GM21529 (cell line): ENCODE measurements around the gene ALDH16A1.
A peak's percentile ranks its signal among the peaks of the same experiment; 100 is the strongest.

Experiments
- ATAC-seq: cut with Tn5 transposase; IDR thresholded peaks from one replicate; pipeline ENCODE4 v1.9.1; 2021; ENCODE audit not compliant: unreplicated experiment

The ALDH16A1 gene

DNA sequence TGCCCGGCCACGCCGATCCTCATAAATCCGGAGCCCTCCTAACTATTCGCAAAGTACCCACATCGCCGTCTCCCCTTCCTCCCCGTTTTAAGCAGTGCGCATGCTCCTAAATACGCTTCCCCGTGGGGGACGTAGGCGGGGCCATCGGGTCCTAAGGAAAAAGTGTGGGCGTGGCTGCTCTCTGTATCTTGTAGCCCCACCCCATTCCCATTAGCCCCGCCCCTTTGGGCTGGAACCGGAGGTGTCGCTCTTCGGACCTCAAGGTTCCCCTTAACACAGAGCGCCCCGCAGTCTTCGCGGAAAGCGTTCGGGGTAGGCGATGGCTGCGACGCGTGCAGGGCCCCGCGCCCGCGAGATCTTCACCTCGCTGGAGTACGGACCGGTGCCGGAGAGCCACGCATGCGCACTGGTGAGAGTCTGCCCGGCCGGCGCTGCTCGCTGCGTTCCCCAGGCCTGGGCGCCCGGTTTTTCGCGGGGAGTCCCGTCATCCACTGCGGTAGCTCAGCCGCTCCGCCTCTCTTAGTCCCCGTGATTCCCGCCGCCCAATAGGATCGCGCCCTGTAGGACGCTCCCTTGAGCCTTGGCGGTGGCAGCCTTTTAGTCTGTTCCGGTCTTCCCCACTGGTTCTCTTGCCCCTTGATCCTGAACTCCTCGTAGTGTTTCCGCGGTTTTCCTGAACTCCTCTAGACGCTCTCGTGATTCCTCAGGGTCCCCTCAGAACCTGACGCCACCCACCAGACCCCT is at the start of gene ALDH16A1:
ALDH16A1 (plus strand) TSS at position 213 of the 744 bp plus-strand sequence; CDS start at position 320, 107 bp downstream.
- ATAC-seq: peak; percentile 80

DNA sequence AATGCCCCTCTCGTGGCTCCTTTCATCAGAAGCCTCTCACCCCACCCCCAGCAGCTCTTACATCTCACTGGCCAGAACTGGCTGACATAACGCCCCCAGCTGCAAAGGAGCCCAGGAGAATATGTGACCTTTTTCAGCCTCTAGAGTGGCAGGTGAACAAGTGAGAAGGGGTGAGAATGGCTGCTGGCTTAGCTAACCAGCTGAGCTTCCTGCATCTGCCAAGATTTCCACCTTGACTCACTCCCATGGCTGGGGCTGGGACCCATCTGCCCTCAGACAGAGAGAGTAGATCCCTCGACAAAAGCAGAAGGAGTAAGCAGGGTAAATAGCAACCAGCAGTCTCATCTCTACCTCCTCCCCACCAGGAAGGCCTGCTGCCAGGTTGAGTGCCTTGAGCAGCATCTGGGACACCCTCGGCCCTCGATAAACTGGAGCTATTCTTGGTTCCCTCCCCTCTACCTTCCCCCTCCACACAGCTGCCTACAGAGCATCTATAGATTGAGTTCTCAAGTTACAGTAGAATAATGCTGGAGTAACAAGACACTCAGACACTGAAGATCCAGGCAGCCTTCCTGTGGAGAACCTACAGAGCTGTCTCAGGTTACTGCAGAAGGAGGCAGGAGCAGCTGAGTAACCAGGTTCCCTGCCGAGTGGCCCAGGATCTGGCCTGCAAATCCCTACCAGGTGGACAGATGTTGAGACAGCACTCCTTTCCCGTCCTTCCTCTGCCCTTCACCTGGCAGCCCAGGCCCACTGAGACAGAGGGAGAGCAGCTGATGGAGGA is 49.4 kb upstream of the ALDH16A1 start:
- no peak for ATAC-seq

DNA sequence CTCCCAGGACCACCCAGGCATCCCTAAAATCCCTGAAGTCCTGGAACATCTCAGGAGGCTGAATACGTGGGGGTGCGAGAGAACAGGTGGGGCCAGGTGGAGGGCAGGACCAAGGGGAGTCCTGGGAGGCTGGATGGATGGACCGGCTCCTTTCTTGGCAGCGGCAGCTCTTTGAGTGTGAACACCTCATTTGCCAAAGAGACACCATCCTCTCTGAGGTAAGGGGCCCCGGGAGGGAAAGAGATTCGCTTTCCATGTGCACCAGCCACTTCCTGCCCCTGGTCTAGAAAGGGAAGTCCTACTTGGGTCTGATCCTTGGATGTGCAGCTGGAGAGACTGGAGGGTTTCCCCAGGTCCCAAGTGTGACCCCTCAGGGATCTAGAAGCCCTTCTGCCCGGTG is 45.9 kb upstream of the ALDH16A1 start:
- ATAC-seq: no peak

DNA sequence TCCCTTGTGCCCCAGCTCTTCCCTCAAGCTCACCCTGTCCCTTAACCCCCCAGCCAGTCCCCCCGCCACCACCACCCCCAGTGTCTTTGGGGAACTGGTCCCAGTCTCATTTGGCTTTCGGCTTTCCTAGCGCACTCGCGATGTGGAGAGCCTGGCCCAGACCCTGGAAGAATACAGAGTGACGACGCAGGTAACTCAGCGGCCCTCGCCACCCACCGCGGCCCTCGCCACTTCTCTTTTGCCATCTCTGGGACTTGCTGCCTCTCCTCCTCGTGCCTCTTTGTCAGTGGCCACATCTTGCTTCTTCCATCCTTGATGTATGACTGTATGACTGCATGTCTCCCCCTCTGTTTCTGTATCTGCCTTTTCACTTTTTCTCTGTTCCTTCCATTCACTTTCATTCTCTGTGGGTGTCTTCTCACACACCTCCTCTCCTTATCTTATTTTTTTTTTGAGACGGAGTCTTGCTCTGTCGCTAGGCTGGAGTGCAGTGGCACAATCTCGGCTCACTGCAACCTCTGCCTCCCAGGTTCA is 45.5 kb upstream of the ALDH16A1 start:
- no peak for ATAC-seq

DNA sequence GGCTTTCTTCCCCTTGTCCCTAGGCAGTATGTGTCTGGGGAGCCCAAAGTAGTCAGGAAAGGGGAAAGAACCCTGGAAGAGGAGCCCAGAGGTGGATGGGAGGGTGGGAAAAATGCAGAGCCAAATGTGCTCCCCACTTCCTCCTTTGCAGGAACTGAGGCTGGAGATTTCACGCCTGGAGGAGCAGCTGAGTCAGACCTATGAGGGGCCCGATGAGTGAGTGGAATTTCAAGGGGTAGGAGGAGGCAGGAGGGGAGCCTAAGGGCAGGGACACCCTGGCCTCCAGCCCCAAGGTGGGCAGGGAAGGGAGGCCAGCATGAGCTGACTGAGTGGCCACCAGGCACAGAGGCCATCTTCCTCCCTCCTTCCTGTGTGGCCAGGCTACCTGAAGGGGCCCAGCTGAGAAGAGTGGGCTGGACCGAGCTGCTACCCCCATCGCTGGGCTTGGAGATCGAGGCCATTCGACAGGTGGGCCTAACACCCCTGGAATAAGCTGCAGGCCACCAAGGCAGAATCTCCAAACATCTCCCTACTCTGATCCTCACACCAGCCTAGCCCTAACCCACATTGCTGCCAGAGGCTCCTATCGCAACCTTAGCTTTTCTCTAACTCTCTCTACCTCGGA is 44.1 kb upstream of the ALDH16A1 start:
- no peak for ATAC-seq

DNA sequence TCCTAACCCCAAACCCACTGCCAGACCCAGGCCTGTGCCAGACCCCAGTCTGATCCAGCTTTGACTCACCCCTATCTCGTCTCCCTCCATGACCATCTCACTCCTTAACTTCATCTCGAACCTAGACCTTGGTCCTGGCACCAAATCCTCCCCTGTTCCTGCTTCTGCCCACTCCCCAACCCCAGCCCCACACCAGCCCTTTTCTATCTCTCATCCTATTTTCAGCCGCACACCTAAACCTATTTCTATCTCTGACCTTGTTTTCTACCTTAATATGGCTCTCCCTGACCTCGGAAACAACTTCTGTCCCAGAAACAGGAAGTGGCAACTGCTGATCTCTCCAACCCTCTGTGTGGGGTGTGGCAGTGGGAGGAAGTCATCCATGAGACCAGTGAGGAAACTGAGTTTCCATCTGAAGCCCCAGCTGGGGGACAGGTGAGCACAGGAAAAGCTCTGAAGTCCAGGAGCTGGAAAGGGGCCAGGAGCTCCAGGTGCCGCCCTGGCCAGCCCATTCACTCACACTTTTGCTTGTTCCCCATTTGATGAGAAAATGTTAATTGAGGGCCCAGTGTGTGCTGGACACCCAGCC is 43.5 kb upstream of the ALDH16A1 start:
- ATAC-seq: no peak

DNA sequence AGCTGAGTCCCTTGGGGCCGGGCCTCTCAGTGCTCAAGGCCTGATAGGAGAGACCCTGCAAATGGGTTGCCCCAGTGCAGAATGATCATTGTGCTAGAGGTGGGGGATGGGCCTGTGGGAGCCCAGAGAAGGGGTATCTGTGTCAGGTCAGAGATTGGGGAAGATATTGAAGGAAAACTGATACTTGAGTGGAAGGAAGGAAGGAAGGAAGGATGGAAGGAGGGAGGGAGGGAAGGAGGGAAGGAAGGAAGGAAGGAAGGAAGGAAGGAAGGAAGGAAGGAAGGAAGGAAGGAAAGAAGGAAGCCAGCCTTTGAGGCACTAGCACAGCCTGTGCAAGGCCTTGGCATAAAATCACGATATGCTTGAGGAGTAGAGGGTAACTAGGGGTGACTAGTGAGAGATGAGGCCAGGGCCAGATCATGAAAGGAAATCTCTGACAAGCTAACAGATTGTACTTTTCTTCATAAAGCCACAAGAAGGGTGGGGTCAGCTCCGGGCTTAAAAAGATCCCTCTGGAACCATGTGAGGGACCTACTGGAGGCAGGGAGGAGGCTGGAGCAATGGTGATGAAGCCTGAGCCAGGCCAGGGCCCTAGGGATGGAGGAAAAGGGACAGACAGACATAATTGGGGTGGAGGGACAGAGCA is 41.2 kb upstream of the ALDH16A1 start:
- ATAC-seq: no peak

DNA sequence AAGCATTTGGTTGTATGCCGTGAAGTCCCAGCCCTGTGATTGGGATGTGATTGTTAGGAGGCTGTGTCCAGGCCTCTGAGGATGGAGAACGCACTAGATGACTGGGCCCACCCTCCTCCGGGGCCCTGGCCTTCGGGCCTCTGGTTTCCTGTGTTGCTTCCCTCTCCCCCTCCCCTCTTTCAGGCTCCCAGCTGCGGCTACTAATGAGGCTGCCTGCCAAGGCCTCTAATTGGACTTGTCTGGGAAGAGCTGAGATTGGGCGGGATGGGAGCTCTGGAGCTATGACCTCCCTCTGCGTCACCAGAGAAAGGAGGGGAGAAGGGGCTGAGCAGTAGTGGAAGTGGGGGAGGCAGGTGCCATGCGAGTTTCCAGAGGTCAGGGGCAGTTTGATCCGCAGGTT is 39.7 kb upstream of the ALDH16A1 start:
- ATAC-seq: no peak

DNA sequence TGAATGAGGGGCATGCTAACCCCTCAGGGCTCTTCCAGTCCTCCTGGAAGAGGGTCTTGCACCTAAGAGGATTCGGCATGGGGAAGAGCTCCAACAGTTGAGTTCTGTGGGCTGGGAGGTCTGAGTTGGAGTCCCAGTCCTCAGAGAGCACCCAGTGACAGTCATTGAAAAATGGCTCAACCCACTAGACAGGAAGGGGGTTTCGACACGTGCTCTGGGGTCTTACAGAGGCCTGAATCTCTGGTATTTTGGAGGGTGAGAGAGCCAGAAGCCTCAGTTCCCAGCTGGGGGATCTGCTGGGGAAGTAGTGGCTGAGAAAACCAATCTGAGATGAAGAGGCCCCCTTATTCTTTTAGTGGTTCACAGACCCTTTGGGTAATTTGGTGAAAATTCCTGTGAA is 38.8 kb upstream of the ALDH16A1 start:
- ATAC-seq: no peak

DNA sequence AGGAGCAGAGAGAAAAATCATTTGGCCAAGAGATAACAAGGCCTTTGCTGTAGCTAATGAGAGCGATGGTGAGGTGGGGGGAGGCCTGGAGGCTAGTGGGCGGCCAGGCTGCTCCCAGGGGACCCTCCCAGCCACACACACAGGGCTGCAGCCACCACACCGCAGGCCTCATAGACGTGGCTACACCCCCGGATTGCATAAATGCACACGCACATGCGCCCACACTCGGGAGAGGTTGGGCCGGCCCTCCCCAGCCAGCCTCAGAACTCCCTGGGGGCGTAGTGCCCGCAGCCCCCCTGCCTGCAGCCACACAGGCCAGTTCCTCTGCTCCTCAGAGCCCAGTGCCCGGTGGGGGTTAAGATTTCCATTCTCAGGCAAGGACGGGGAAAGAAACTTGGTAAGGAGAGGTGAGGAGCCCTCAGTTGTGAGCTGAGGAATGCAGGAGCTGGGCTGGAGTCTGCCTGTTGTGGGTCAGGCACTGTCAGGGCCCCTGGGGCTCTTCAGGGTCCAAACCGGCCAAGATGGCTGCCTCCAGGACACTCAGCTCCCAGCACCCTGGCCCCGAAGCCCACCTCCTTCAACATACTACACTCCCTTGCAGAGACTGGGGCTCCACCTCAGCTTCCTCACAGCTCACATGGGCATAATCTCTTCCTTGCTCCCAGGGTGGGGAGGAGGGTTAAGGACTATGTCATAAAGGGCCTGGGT is 37.8 kb upstream of the ALDH16A1 start:
- no peak for ATAC-seq

DNA sequence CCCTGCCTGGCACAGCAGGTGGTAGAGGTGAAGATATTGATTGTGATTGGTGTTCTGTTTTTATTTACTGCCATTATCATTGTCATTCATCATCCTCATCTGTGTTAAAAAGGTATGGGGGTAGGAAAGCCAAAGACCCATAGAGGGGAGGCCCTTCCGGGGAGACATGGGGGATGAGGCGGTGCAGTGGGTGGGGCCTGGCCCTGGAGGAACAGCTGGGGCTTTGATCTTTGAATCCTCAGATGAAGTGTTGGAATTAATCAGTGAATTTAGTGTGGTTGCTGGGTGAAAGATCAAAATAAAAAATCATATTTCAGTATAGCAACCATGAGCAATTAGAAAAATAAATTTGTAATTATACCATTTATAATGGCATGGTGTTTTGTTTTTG is 37.2 kb upstream of the ALDH16A1 start:
- no peak for ATAC-seq

DNA sequence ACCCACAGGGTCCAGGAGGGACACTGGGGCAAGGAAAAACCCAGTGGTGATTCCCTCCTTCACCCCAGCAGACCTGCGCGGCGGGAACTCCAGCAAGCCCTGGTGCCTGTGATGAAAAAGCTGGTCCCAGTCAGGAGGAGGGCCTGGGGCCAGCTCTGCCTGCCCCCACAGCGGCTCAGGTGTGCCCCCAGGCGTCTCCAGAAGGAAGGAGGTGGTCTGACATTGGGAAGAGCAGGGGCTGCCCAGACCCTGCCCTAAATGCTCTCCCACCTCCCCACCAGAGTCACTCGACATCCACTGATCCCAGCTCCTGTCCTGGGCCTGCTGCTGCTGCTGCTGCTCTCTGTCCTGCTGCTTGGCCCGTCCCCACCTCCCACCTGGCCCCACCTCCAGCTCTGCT is 35.9 kb upstream of the ALDH16A1 start:
- ATAC-seq: no peak

DNA sequence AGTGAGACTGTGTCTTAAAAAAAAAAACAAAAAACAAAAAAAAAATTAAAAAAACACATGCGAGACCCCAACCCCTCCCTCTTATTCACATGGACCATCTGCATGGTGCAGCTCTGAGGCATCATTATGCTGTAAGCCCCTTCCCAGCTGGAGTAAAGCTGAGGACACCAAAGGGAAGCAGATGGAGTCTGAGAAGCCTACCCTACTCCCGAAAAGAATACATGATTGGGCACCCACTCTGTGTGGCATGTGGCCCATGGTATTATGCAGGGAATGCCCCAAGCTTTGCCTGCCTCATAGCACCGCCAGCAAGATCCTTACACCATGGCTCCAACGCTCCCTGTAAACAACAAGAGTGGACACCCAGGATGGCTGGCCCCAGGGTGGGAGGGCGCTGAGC is 34.5 kb upstream of the ALDH16A1 start:
- no peak for ATAC-seq

DNA sequence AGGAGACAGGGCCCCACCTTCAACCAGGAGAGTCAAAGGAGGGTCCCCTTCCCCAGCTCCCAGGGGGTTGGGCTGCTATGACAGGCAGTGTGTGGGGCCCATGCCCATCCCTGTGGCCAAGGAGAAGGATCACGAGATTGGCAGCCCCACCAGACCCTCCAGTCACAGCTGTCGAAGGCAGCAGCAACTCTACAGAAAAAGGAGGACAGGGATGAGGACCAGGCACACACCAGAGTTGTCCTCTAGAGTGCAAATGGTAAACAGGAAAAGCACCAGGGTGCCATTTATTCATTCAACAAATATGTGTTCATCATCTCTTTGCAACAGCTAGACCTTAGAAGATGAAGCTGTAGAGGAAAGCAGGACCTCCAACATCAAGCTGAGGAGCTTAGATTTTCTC is 33.9 kb upstream of the ALDH16A1 start:
- no peak for ATAC-seq

DNA sequence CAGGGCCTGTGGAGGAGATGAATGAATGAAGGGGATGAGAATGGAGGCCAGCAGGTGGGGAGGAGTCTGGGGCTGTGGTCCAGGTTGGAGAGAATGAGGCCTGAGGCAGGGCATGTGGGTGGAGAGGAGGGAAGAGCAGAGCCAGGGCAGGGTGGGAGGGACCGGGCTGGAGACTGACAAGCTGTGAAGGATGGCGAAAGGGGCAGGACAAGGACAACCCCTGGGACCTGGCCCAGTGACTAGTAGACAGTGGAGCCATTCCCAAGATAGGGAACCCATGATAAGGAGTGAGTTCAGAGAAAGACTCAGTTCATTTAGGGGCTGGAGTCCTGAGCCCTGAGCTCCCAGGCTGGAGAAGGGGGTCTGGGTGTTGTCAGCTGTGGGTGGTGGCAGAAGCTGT is 32.8 kb upstream of the ALDH16A1 start:
- no peak for ATAC-seq

DNA sequence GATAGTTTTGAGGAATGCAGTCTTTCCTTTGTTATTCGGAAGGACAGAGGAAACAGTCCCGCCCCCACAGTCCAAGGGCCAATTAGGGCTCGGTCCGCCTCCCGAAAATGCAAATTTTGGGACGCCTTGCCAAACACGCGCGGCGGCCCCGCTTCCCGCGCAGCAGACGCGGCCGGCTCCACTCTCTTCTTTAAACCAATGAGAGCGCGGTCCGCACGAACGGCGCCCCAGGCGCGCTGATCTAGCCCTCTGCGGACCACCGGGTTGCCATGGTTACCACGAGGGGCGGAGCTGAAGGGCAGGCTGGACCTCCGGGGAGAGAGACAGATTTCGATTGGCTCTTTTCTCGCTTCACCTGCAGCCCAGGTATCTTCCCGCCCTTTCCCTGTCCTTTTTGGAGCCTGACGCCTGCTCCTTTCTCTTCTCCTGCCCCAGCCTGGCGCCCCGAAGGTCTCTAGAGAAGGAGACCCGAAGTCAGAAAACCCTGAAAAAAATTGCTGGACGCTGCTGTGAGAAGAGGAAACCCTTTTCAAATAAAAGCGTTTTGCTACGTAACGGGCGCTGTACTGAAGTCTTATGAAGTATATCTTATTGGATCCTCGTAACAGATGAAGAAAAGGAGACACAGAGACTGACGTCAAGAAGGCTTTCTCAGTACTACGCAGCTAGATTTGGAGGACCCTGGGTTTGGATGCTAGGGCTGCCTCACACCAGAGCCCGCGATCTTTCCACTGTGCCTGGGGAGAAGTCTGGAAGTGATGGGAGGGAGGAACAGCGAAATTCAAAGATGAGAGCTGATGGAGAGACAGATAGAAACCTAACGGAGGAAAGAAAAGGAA is 31.8 kb upstream of the ALDH16A1 start:
- ATAC-seq: no peak

DNA sequence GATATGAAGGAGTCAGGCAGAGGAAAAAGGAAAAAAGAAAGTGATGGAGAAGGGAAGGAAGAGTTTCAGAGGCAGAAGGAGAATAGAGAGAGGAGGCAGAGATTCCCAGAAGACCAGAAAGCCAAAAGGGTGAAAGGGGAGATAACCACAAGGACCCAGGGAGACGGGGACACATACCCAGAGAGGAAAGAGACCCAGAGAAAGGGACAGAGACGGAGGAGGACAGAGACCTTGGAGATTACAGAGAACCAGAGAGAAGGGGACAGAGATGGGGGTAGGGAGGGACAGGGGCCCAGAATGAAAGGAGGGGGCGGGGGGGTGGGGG is 31.2 kb upstream of the ALDH16A1 start:
- ATAC-seq: no peak

DNA sequence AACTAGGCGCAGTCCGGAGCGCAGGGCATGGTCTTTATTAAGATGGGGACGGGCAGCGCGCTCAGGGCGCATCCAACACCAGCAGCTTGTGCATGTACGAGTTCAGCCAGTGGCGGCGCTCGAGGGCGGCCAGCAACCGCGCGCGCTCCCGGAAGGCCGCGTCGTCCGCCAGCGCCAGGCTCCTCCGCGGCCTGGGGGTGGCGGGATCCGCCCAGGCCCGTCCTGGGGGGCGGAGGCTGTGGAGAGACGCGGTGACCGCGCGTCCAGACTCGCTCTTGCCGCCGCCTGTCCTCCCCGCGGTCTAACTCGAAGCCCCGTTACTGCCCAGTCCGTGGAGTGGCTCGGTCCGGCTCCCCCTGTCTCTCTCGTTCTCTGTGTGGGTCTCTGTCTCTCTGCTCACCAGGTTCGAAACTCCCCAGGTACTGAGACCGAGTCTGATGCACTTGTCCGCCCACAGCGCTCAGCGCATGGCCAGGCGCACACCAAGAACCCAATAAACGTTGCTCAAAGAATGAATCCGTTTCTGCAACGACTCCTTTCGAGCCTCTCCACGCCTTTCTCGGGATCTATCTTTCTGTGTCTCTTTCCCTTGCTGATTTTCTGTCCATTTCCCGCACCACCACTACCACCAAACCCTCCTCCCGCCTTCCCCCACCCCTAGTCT is 30.5 kb upstream of the ALDH16A1 start:
- ATAC-seq: no peak
